Measurements from ENCODE around the gene ZNF224. TPM values are rescaled to one million over a fixed set of nuclear protein-coding genes. Genes with fewer than 3 reads are reported as not detected.

Gene ZNF224
- total and polyA plus RNA-seq, 2 of the 13 experiments (the other 11 are each of a cell fraction or from before 2014, with no cell fraction given), result 13.0 to 16.1 TPM

GRCh38 chr19:44113138-44113783, 19.1 kb downstream of the ZNF224 start, which contains the start of gene ZNF225 (continued):
- no peak for TF ChIP-seq NFATC3 (CRISPR knock-in tag; IDR thresholded peaks at IDR 0.05)
- peak; percentile 81 for TF ChIP-seq ZNF605 (CRISPR knock-in tag; IDR thresholded peaks at IDR 0.05)
- TF ChIP-seq ZNF574 (CRISPR knock-in tag; IDR thresholded peaks at IDR 0.05), result peak; percentile 96
- no peak for TF ChIP-seq NFIB (CRISPR knock-in tag; IDR thresholded peaks at IDR 0.05; ENCODE audit: borderline replicate concordance)
- TF ChIP-seq PLRG1 (conservative IDR thresholded peaks at IDR 0.05), result no peak
- TF ChIP-seq HOXA5 (CRISPR knock-in tag; IDR thresholded peaks at IDR 0.05), result no peak
- no peak for TF ChIP-seq SMAD9 (CRISPR knock-in tag; IDR thresholded peaks at IDR 0.05)
- TF ChIP-seq ZNF17 (CRISPR knock-in tag; IDR thresholded peaks at IDR 0.05), result no peak
- TF ChIP-seq TIGD3 (CRISPR knock-in tag; IDR thresholded peaks at IDR 0.05; ENCODE audit: borderline replicate concordance), result no peak
- TF ChIP-seq PRDM15 (CRISPR knock-in tag; IDR thresholded peaks at IDR 0.05), result no peak
- peak; percentile 82; the same call in 1 of the 2 replicates for TF ChIP-seq KMT2B (CRISPR knock-in tag; IDR thresholded peaks at IDR 0.05)
- no peak for TF ChIP-seq ZNF839 (CRISPR knock-in tag; IDR thresholded peaks at IDR 0.05; ENCODE audit: borderline replicate concordance)
- peak; percentile 44; the same call in 1 of the 2 replicates for TF ChIP-seq TMF1 (CRISPR knock-in tag; IDR thresholded peaks at IDR 0.05; ENCODE audit: low read depth)
- no peak for TF ChIP-seq ZNF646 (CRISPR knock-in tag; IDR thresholded peaks at IDR 0.05)
- no peak for TF ChIP-seq JUN (CRISPR knock-in tag; IDR thresholded peaks at IDR 0.05)
- TF ChIP-seq ZSCAN20 (CRISPR knock-in tag; IDR thresholded peaks at IDR 0.05; ENCODE audit: borderline replicate concordance), result no peak

Measured in HepG2 (cell line).